ENCODE results near the gene NADK. TPM values are rescaled to one million over a fixed set of nuclear protein-coding genes. Genes with fewer than 3 reads are reported as not detected.

NADK gene
- total and polyA plus RNA-seq, 2 of the 13 experiments (the other 11 are each of a cell fraction or from before 2014, with no cell fraction given): 56.6 to 60.1 TPM

- H4K20me1 ChIP-seq (ENCODE audit: insufficient read depth, low read length): no peaks in the 10 kb centered on the region
- no peak overlapping the region for H3K4me3 ChIP-seq (replicated peaks in 1 of 3; ENCODE audit: insufficient read depth in 1 of 3, low read depth in 2 of 3, low read length in 3 of 3)
- ChIA-PET POLR2A (interaction anchor here (0.9 kb wide), 1 partner anchor 11 kb away, joined by 5 read pairs; no protein-coding TSS in a partner anchor), CTCF (ENCODE audit: low intra/inter-chr PET ratio, low total read pairs) (no interaction called here)
- H3K9me3 ChIP-seq (ENCODE audit: low read length): no peaks in the 10 kb centered on the region
- no peak overlapping the region for H3K4me2 ChIP-seq (ENCODE audit: low read depth, low read length)
- peaks cover 37 to 76% of the 10 kb centered on the region in 2 experiments for H3K36me3 ChIP-seq (replicated peaks in 1 of 2; ENCODE audit: control insufficient read depth in 1 of 2, insufficient read depth in 2 of 2, low read length in 2 of 2)
- peak overlapping the region; percentile 30 for H3K27ac ChIP-seq (ENCODE audit: extremely low read length, insufficient read depth, low read length)
- in situ Hi-C loops (cut with HindIII; ENCODE audit: extremely low pct_ligation_motif_present, low pct_unique_long_range_greater_than_20kb) (no loop called here), intact Hi-C loops (cut with micrococcal nuclease; ENCODE audit: unreplicated experiment) (no loop called here)
- ATAC-seq (no peak), DNase-seq (ENCODE audit: low spot score) (no peak), FAIRE-seq (no peak)
- 0 out of 2 replicates have a peak overlapping the region, but pooled peaks have one; percentile 7 for H3K9ac ChIP-seq (ENCODE audit: insufficient read depth, low read depth, low read length)
- no TSS peak for BruUV-seq (replicated peaks)
- no peak overlapping the region for H2AFZ ChIP-seq (ENCODE audit: low read length)
- H3K4me1 ChIP-seq (ENCODE audit: insufficient read depth, low read length): peaks cover 21% of the 10 kb centered on the region
- no peak for TF ChIP-seq MAFF (IDR thresholded peaks at IDR 0.05; ENCODE audit: low read depth, low read length)
- TF ChIP-seq CEBPB (IDR thresholded peaks at IDR 0.05; ENCODE audit: borderline replicate concordance, low read depth, low read length): no peak
- no peak for TF ChIP-seq ZNF737 (CRISPR knock-in tag; IDR thresholded peaks at IDR 0.05; ENCODE audit: borderline replicate concordance)
- TF ChIP-seq, protein P1, sequence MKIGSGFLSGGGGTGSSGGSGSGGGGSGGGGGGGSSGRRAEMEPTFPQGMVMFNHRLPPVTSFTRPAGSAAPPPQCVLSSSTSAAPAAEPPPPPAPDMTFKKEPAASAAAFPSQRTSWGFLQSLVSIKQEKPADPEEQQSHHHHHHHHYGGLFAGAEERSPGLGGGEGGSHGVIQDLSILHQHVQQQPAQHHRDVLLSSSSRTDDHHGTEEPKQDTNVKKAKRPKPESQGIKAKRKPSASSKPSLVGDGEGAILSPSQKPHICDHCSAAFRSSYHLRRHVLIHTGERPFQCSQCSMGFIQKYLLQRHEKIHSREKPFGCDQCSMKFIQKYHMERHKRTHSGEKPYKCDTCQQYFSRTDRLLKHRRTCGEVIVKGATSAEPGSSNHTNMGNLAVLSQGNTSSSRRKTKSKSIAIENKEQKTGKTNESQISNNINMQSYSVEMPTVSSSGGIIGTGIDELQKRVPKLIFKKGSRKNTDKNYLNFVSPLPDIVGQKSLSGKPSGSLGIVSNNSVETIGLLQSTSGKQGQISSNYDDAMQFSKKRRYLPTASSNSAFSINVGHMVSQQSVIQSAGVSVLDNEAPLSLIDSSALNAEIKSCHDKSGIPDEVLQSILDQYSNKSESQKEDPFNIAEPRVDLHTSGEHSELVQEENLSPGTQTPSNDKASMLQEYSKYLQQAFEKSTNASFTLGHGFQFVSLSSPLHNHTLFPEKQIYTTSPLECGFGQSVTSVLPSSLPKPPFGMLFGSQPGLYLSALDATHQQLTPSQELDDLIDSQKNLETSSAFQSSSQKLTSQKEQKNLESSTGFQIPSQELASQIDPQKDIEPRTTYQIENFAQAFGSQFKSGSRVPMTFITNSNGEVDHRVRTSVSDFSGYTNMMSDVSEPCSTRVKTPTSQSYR (CRISPR knock-in tag; IDR thresholded peaks at IDR 0.05; ENCODE audit: borderline replicate concordance): no peak
- no peaks in the 10 kb centered on the region for H3K79me2 ChIP-seq (ENCODE audit: insufficient read depth, low read length)
- WGBS (ENCODE audit: low lambda C conversion rate): 90% methylated on average over 22 of the region's 25 CpGs
- H3K27me3 ChIP-seq (ENCODE audit: control insufficient read depth in 1 of 2, insufficient read depth in 2 of 2, low read length in 2 of 2): no peaks in the 10 kb centered on the region
Measured at GRCh38 chr1:1757422-1758058, 20.7 kb downstream of the NADK start.

Measured in HepG2 (cell line).